OCI-LY7 (cell line): Measurements from ENCODE around the gene ISLR. TPM values are rescaled to one million over a fixed set of nuclear protein-coding genes. Genes with fewer than 3 reads are reported as not detected.

Experiments
- BruUV-seq: library from RNA; stranded (reverse); fragments of 400-500 nt; replicated peaks from 2 replicates; lab custom pipeline; 2021; lab: Mats Ljungman, UMichigan
- CTCF ChIA-PET: fragments of 300-600 bp; sonication (Branson Sonifier 250); formaldehyde crosslinking; loops from one replicate; lab custom pipeline; 2022; ENCODE audit warnings: antibody characterized with exemption; ENCODE audit not compliant: unreplicated experiment; lab: Charles Lee
- POLR2A ChIA-PET: fragments of 300-600 bp; sonication (Branson Sonifier 250); formaldehyde crosslinking; loops from one replicate; lab custom pipeline; 2022; ENCODE audit warnings: antibody characterized with exemption; lab: Charles Lee
- DNase-seq: peaks from one replicate; pipeline ENCODE4 v3.0.0-alpha.2; 2015; ENCODE audit warnings: low spot score
- H2AFZ ChIP-seq: fragments of 200-600 bp; sonication (generic), shearing (Covaris generic); 2 replicates; pipeline ENCODE4 v1.6.1; 2014; ENCODE audit warnings: mild to moderate bottlenecking, antibody characterized with exemption, low read length, moderate library complexity
- H3K27ac ChIP-seq: fragments of 200-600 bp; sonication (generic); 2 replicates; pipeline ENCODE4 v1.5.1; 2014; ENCODE audit warnings: mixed run types, low read depth, mild to moderate bottlenecking, moderate library complexity, low read length, inconsistent platforms; ENCODE audit not compliant: poor library complexity, severe bottlenecking
- H3K36me3 ChIP-seq: fragments of 200-600 bp; sonication (generic); 2 replicates; pipeline ENCODE4 v1.6.1; 2014; ENCODE audit warnings: mild to moderate bottlenecking, antibody characterized with exemption, low read length, moderate library complexity, mixed read lengths; ENCODE audit not compliant: insufficient read depth
- H3K4me1 ChIP-seq: fragments of 200-600 bp; sonication (generic); 2 replicates; pipeline ENCODE4 v1.5.1; 2014; ENCODE audit warnings: mild to moderate bottlenecking, low read length; ENCODE audit not compliant: insufficient read depth, poor library complexity, severe bottlenecking
- H3K4me2 ChIP-seq: fragments of 200-600 bp; sonication (generic); 2 replicates; pipeline ENCODE4 v1.6.1; 2014; ENCODE audit warnings: mild to moderate bottlenecking, low read length
- H3K4me3 ChIP-seq: fragments of 200-600 bp; sonication (generic); 2 replicates; pipeline ENCODE4 v1.5.1; 2014; ENCODE audit warnings: mild to moderate bottlenecking, low read depth, low read length; ENCODE audit not compliant: poor library complexity, severe bottlenecking
- H3K79me2 ChIP-seq: fragments of 200-600 bp; sonication (generic); 2 replicates; pipeline ENCODE4 v1.6.1; 2016; ENCODE audit warnings: low read depth, mild to moderate bottlenecking, low read length, moderate library complexity, mixed read lengths; ENCODE audit not compliant: insufficient read depth
- H3K9me2 ChIP-seq: fragments of 200-600 bp; sonication (generic); 2 replicates; pipeline ENCODE4 v1.6.1; 2016; ENCODE audit warnings: mild to moderate bottlenecking, low read length, mixed read lengths; ENCODE audit not compliant: insufficient read depth
- H3K9me3 ChIP-seq: fragments of 200-600 bp; sonication (generic); 2 replicates; pipeline ENCODE4 v1.6.1; 2014; ENCODE audit warnings: mild to moderate bottlenecking, mixed run types, low read length, mixed read lengths
- H4K20me1 ChIP-seq: fragments of 200-600 bp; sonication (generic); 2 replicates; pipeline ENCODE4 v1.6.1; 2014; ENCODE audit warnings: mild to moderate bottlenecking, antibody characterized with exemption, low read length, moderate library complexity, mixed read lengths; ENCODE audit not compliant: insufficient read depth
- EZH2phosphoT487 ChIP-seq: fragments of 200-600 bp; sonication (generic); IDR thresholded peaks from 2 replicates; pipeline ENCODE4 v1.6.1; 2018; ENCODE audit warnings: low read depth, borderline replicate concordance, mild to moderate bottlenecking, mixed run types, antibody characterized with exemption, low read length, moderate library complexity, mixed read lengths
- intact Hi-C: fragments of 100-400 bp; cut with micrococcal nuclease; formaldehyde crosslinking; loops from one replicate; pipeline ENCODE4 v1.10.0; 2022; ENCODE audit not compliant: unreplicated experiment
- total RNA-seq, 2 experiments: library from RNA; depleted of rRNA in 1 of 2; stranded (reverse); fragments of >200 nt in 1 of 2; shearing (Covaris generic) in 1 of 2; gene quantifications; 2 replicates each; pipeline ENCODE4 v1.2.3, GENCODE V29; 2014 to 2022
- TF ChIP-seq, protein P1 (sequence below): fragments of 200-600 bp; sonication (generic); conservative IDR thresholded peaks from 2 replicates; pipeline ENCODE4 v1.5.1; 2014; ENCODE audit warnings: mild to moderate bottlenecking, antibody characterized with exemption, low read length, moderate library complexity, mixed read lengths

The ISLR gene
- total RNA-seq, 2 experiments from 2014 or later, result not detected

DNA sequence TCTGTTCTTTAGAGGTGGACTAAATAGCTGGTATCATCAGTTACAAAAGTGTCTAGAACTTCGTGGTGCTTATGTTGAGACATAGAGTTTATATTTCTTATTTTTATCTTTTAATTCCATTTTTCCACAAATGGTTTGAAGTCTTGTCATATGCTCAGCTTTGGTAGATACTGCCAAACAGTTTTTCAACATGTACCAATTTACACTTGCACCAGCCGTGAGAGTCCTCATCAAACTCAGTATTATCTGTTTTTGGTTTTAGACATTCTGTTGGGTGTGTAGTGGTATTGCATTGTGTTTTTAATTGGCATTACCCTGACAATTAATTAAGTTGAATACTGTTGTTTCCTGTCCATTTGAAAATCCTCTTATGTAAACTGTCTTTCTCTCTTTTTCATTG is 26.5 kb upstream of the ISLR start:
- no peak overlapping the region for H3K4me3 ChIP-seq
- H3K79me2 ChIP-seq, result no peaks in the 10 kb centered on the region
- DNase-seq, result no peak
- BruUV-seq, result no TSS peak
- H3K9me2 ChIP-seq, result no peaks in the 10 kb centered on the region
- H3K27ac ChIP-seq, result no peak overlapping the region
- TF ChIP-seq, protein P1, sequence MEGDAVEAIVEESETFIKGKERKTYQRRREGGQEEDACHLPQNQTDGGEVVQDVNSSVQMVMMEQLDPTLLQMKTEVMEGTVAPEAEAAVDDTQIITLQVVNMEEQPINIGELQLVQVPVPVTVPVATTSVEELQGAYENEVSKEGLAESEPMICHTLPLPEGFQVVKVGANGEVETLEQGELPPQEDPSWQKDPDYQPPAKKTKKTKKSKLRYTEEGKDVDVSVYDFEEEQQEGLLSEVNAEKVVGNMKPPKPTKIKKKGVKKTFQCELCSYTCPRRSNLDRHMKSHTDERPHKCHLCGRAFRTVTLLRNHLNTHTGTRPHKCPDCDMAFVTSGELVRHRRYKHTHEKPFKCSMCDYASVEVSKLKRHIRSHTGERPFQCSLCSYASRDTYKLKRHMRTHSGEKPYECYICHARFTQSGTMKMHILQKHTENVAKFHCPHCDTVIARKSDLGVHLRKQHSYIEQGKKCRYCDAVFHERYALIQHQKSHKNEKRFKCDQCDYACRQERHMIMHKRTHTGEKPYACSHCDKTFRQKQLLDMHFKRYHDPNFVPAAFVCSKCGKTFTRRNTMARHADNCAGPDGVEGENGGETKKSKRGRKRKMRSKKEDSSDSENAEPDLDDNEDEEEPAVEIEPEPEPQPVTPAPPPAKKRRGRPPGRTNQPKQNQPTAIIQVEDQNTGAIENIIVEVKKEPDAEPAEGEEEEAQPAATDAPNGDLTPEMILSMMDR, result no peak
- no peak for TF ChIP-seq EZH2phosphoT487
- POLR2A ChIA-PET, result no interaction called here
- H4K20me1 ChIP-seq, result no peaks in the 10 kb centered on the region
- no peaks in the 10 kb centered on the region for H3K9me3 ChIP-seq
- CTCF ChIA-PET, result no interaction called here
- H3K4me1 ChIP-seq, result no peaks in the 10 kb centered on the region
- intact Hi-C loops, result no loop called here
- no peaks in the 10 kb centered on the region for H3K36me3 ChIP-seq
- H2AFZ ChIP-seq, result no peak overlapping the region
- no peak overlapping the region for H3K4me2 ChIP-seq

GRCh38 chr15:74155766-74156417 is 17.6 kb upstream of the ISLR start:
- Histone ChIP-seq H4K20me1 (no peaks in the 10 kb centered on the region), H3K27ac (no peak overlapping the region), H3K79me2 (no peaks in the 10 kb centered on the region), H3K4me3 (no peak overlapping the region), H3K4me2 (no peak overlapping the region), H3K36me3 (no peaks in the 10 kb centered on the region), H3K9me3 (no peaks in the 10 kb centered on the region), H3K9me2 (no peaks in the 10 kb centered on the region), H2AFZ (no peak overlapping the region), H3K4me1 (peaks cover 7% of the 10 kb centered on the region)
- TF ChIP-seq, protein P1, result no peak
- no peak for TF ChIP-seq EZH2phosphoT487
- DNase-seq, result no peak
- ChIA-PET CTCF (no interaction called here), POLR2A (no interaction called here)
- intact Hi-C loops, result no loop called here
- BruUV-seq, result no TSS peak

DNA sequence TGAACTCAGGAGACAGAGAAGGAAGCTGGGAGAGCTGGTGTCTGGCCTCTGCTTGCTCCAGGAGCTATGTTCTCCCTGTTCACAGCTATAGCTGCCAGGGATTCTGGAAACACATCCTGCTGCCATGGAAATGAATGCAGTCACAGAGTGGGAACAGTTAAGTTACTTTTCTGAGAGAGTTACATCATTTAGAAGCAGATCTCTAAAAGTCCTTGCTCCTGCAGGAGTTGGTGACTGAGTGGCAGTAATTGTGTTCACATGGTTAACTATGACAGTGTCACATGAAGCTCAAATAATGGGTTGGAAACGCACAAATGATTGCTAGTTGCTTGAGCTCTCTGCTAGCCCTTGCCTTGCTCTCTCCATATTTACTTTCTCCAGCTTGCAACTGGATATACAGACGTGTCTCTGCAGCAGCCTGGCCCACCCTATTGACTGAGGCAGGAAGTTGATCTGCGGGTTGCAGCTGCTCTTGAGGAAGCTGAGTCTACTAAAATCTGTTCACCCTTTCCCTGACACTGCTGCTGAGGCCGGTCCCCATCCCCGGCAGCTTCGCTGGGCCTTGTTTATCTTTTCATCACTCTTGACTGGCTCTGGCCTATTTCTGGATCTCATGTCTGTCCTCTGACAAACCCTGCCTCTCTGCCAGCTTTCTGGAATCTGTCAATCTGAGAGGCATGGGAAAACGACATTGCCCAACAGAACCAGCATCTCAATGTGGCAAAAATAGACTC is 16.7 kb upstream of the ISLR start:
- no TSS peak for BruUV-seq
- no peak for TF ChIP-seq EZH2phosphoT487
- TF ChIP-seq, protein P1, result no peak
- POLR2A ChIA-PET, result no interaction called here
- Histone ChIP-seq H3K4me2 (no peak overlapping the region), H3K9me2 (no peaks in the 10 kb centered on the region), H4K20me1 (no peaks in the 10 kb centered on the region), H3K9me3 (no peaks in the 10 kb centered on the region), H2AFZ (no peak overlapping the region), H3K79me2 (no peaks in the 10 kb centered on the region), H3K36me3 (no peaks in the 10 kb centered on the region), H3K27ac (no peak overlapping the region), H3K4me1 (peaks cover 7% of the 10 kb centered on the region), H3K4me3 (no peak overlapping the region)
- intact Hi-C loops, result no loop called here
- no peak for DNase-seq
- CTCF ChIA-PET, result no interaction called here
